ENCODE data around the gene GJB4.

- TF ChIP-seq CTCF (IDR thresholded peaks at IDR 0.05) (no peak), POLR2A (IDR thresholded peaks at IDR 0.05) (no peak)
Observed at GRCh38 chr1:34749992-34750391, 9.5 kb upstream of the GJB4 start.
